Progenitor cell of endocrine pancreas (in vitro differentiated cells): Measurements from ENCODE around the gene EXOSC7. TPM values are rescaled to one million over a fixed set of nuclear protein-coding genes. Genes with fewer than 3 reads are reported as not detected.
"Not testable (repeated sequence)": the region's sequence is repeated elsewhere in the genome, so short reads cannot be mapped to it uniquely, and the experiment has no call there.

Experiments used
- DNase-seq: peaks from one replicate; pipeline ENCODE4 v3.0.0; 2021; ENCODE audit warnings: low spot score; ENCODE audit not compliant: unreplicated experiment
- H3K27ac Mint-ChIP-seq: 2 replicates; pipeline ENCODE4 v1.8.0; 2021; ENCODE audit warnings: mild to moderate bottlenecking, moderate library complexity, mixed read lengths
- H3K27me3 Mint-ChIP-seq: 2 replicates; pipeline ENCODE4 v1.8.0; 2021; ENCODE audit warnings: mixed read lengths
- H3K36me3 Mint-ChIP-seq: 2 replicates; pipeline ENCODE4 v1.8.0; 2022; ENCODE audit warnings: mixed read lengths; ENCODE audit not compliant: insufficient read depth
- H3K4me1 Mint-ChIP-seq: 2 replicates; pipeline ENCODE4 v1.8.0; 2021; ENCODE audit warnings: low read depth, mixed read lengths
- H3K4me3 Mint-ChIP-seq: 2 replicates; pipeline ENCODE4 v1.8.0; 2021; ENCODE audit warnings: low read depth, mild to moderate bottlenecking, moderate library complexity, mixed read lengths
- H3K9me3 Mint-ChIP-seq: 2 replicates; pipeline ENCODE4 v1.8.0; 2021; ENCODE audit warnings: low read depth, mixed read lengths
- CTCF ChIP-seq: fragments of 200-600 bp; sonication (generic); IDR thresholded peaks from one replicate; pipeline ENCODE4 v1.5.0; 2021; ENCODE audit warnings: antibody characterized with exemption, mild to moderate bottlenecking; ENCODE audit not compliant: unreplicated experiment
- total RNA-seq: library from RNA; stranded (reverse); gene quantifications from 2 replicates; pipeline ENCODE4 v1.2.1, GENCODE V29; 2021

The EXOSC7 gene
- total RNA-seq, 1 donor from 2014 or later: 51.2 TPM

- no peak for TF ChIP-seq CTCF
- no peak overlapping the region for H3K27ac Mint-ChIP-seq
- H3K36me3 Mint-ChIP-seq: no peaks in the 10 kb centered on the region
- H3K4me3 Mint-ChIP-seq: no peak overlapping the region
- H3K27me3 Mint-ChIP-seq: peaks cover 23% of the 10 kb centered on the region
- H3K9me3 Mint-ChIP-seq: no peaks in the 10 kb centered on the region
- H3K4me1 Mint-ChIP-seq: peaks cover 5% of the 10 kb centered on the region
- DNase-seq: no peak
Observed at GRCh38 chr3:45042162-45042561, 66.1 kb downstream of the EXOSC7 start.

- Mint-ChIP-seq H3K36me3 (no peaks in the 10 kb centered on the region), H3K27ac (no peak overlapping the region), H3K4me1 (peaks cover 5% of the 10 kb centered on the region), H3K4me3 (no peak overlapping the region), H3K27me3 (peaks cover 21% of the 10 kb centered on the region), H3K9me3 (no peaks in the 10 kb centered on the region)
- no peak for TF ChIP-seq CTCF
- DNase-seq: no peak
Observed at GRCh38 chr3:45043728-45044299, 67.8 kb downstream of the EXOSC7 start.

GRCh38 chr3:45048244-45048643, 72.2 kb downstream of the EXOSC7 start:
- Mint-ChIP-seq H3K27ac (no peak overlapping the region), H3K9me3 (no peaks in the 10 kb centered on the region), H3K4me3 (no peak overlapping the region), H3K4me1 (peaks cover 3% of the 10 kb centered on the region), H3K27me3 (peaks cover 31% of the 10 kb centered on the region), H3K36me3 (no peaks in the 10 kb centered on the region)
- DNase-seq: no peak
- no peak for TF ChIP-seq CTCF

GRCh38 chr3:45049807-45050206, 73.8 kb downstream of the EXOSC7 start:
- DNase-seq: no peak
- peaks cover 13% of the 10 kb centered on the region for H3K4me1 Mint-ChIP-seq
- TF ChIP-seq CTCF: no peak
- H3K36me3 Mint-ChIP-seq: no peaks in the 10 kb centered on the region
- H3K4me3 Mint-ChIP-seq: no peak overlapping the region
- no peak overlapping the region for H3K27ac Mint-ChIP-seq
- H3K9me3 Mint-ChIP-seq: no peaks in the 10 kb centered on the region
- peaks cover 31% of the 10 kb centered on the region for H3K27me3 Mint-ChIP-seq

- peaks cover 12% of the 10 kb centered on the region for H3K4me1 Mint-ChIP-seq
- H3K9me3 Mint-ChIP-seq: no peaks in the 10 kb centered on the region
- no peak overlapping the region for H3K4me3 Mint-ChIP-seq
- no peak overlapping the region for H3K27ac Mint-ChIP-seq
- H3K27me3 Mint-ChIP-seq: peaks cover 26% of the 10 kb centered on the region
- TF ChIP-seq CTCF: no peak
- no peak for DNase-seq
- no peaks in the 10 kb centered on the region for H3K36me3 Mint-ChIP-seq
Observed at GRCh38 chr3:45051685-45052084, 75.6 kb downstream of the EXOSC7 start.

- H3K27me3 Mint-ChIP-seq: peaks cover 25% of the 10 kb centered on the region
- not testable (repeated sequence) for H3K9me3 Mint-ChIP-seq, DNase-seq, H3K27ac Mint-ChIP-seq, H3K4me3 Mint-ChIP-seq, H3K36me3 Mint-ChIP-seq
- H3K4me1 Mint-ChIP-seq: peaks cover 17% of the 10 kb centered on the region
Observed at GRCh38 chr3:45053805-45054195, 77.8 kb downstream of the EXOSC7 start.
